Measurements from ENCODE around the gene PHACTR3.

DNA sequence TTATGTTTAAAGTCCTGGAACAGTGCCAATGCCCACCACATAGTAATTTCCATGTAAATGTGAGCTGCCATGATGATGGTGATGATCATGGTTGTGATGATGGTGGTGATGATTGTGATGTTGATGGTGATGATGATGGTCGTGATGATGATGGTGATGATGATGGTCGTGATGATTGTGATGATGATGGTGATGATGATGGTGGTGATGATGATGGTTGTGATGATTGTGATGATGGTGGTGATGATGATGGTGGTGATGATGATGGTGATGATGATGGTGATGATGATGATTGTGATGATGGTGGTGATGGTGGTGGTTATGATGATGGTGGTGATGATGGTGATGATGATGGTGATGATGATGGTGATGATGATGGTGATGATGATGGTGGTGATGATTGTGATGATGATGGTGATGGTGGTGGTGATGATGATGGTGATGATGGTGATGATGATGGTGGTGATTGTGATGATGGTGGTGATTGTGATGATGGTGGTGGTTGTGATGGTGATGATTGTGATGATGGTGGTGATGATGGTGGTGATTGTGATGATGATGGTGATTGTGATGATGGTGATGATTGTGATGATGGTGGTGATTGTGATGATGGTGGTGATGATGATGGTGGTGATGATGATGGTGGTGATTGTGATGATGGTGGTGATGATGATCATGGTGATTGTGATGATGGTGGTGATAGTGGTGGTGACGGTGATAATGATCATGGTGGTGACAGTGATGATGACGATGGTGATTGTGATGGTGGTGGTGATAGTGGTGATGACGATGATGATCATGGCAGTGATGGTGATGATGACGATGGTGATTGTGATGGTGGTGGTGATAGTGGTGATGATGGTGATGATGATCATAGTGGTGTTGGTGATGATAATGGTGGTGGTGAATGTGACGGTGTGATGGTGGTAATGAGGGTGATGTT lies 82.3 kb downstream of the PHACTR3 start:
- TF ChIP-seq, protein P1, sequence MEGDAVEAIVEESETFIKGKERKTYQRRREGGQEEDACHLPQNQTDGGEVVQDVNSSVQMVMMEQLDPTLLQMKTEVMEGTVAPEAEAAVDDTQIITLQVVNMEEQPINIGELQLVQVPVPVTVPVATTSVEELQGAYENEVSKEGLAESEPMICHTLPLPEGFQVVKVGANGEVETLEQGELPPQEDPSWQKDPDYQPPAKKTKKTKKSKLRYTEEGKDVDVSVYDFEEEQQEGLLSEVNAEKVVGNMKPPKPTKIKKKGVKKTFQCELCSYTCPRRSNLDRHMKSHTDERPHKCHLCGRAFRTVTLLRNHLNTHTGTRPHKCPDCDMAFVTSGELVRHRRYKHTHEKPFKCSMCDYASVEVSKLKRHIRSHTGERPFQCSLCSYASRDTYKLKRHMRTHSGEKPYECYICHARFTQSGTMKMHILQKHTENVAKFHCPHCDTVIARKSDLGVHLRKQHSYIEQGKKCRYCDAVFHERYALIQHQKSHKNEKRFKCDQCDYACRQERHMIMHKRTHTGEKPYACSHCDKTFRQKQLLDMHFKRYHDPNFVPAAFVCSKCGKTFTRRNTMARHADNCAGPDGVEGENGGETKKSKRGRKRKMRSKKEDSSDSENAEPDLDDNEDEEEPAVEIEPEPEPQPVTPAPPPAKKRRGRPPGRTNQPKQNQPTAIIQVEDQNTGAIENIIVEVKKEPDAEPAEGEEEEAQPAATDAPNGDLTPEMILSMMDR (conservative IDR thresholded peaks at IDR 0.05; ENCODE audit: low read depth, low read length): no peak
- TF ChIP-seq EZH2phosphoT487 (IDR thresholded peaks at IDR 0.05; ENCODE audit: borderline replicate concordance, low read length): no peak
